GM19025 (cell line): ENCODE measurements around the gene TBC1D1.
"Not testable (repeated sequence)": the region's sequence is repeated elsewhere in the genome, so short reads cannot be mapped to it uniquely, and the experiment has no call there.

Experiments
- ATAC-seq: cut with Tn5 transposase; IDR thresholded peaks from one replicate; pipeline ENCODE4 v1.9.1; 2021; ENCODE audit warnings: mild to moderate bottlenecking, low read depth, moderate library complexity; ENCODE audit not compliant: unreplicated experiment

The TBC1D1 gene

DNA sequence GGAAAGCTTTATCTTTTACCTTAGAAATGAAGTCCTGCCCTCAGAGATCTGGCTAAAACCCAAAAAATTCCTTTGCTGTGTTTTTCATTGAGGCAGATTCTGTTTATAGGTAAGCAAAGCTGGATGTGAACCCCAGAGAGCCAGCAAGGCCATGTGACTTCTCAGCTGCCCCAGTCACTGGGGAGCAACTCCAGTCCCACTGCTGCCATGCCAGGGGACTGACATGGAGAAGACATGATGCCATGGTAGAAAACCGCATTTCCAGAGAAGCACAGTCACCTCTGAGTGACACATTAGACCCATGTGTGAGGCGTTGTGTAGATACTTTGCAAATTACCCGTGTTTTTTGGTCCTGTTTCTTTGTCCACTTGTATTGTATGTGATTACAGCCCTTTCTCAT, 114.8 kb downstream of the TBC1D1 start:
- no peak for ATAC-seq

DNA sequence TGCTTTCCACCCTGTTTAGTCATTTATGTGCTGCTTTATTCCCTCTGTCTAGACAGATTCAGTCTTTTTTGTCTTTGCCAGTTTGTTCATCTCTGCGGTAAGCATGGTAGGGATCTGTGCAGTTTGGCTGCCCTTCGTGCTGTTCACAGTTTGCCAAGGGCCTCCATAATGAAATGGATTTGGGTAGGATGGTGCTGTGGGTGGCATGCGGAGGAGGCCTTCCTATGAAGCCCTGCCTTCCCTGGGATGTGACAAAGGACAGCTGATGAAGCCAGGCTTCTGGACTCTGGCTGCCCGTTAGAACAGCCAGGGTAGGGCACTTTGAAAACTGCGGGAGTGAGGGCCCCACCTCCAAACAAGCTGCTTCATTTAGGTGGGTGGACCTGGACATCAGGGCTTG, 116.8 kb downstream of the TBC1D1 start:
- ATAC-seq, result no peak

DNA sequence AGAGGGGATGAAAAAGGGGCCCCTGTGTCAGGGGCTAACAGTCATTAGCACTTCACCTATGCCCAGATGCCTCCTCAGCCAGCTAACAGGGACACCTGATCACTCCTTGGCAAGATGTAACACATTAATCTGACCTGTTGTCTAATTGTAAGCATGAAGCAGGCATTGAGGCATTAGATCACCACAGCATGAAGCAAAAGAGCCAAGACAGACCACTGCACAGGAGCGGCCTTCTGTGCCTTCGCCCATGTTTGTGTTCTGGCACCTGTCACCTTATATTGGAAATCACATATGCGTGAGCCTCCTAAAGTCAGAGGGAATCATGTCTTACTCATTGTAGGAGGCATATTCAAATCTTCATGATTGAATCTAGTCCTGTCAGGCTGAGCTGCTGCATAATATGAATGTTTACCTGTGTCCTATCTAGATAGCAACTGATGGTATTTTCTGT, 117.7 kb downstream of the TBC1D1 start:
- no peak for ATAC-seq

GRCh38 chr4:38009421-38009820, 118.5 kb downstream of the TBC1D1 start:
- ATAC-seq, result no peak

- no peak for ATAC-seq
Observed at GRCh38 chr4:38009949-38010348, 119.1 kb downstream of the TBC1D1 start.

- no peak for ATAC-seq
Observed at GRCh38 chr4:38011511-38012162, 120.8 kb downstream of the TBC1D1 start.

DNA sequence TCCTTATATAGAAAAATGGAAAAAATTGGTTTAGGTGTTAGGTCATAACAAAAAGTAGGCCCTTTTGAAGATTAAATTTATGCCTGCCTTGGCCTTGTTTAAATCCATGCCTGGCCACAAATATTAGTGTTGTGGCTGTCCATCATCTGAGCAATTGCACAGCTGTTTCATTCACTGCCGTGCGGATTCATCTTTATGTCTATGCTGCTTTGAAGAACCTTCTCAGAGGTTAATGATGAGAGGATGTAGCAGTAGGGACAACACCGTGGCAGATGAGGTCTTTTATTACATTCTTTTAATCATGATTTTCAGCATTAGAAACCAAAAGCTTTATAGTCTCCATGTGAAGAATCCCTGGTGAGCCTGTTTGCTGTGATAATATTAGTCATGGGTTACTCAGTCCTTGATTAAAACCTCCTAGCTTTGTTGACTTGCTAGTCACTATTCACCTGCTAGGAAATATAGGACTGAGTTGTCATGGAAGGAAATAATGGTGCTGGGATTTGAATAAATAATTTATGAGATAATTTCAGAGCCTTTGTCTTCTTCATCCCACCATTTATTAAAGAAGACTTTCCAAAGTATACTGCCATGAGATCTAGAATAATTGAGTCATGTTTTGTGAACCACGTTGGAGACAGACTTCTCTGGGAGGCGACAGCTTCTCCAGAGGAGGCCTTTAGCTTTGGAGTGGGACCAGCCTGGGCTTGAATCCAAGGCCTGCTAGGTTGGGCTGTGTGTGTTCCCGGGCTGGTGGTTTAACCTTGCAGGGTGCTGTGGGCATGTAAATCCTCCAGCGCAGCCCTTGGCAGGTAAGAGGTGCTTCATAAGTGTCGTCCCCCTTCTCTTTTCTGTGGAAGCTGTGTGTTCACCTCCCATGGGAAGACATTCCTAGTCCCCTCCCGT, 122.8 kb downstream of the TBC1D1 start:
- no peak for ATAC-seq

DNA sequence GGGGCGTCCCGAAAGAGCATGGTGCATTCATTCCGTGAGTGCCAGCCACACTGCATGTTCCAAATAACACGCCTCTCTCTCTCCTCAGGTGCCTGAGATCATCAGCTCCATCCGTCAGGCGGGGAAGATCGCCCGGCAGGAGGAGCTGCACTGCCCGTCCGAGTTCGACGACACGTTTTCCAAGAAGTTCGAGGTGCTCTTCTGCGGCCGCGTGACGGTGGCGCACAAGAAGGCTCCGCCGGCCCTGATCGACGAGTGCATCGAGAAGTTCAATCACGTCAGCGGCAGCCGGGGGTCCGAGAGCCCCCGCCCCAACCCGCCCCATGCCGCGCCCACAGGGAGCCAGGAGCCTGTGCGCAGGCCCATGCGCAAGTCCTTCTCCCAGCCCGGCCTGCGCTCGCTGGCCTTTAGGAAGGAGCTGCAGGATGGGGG, 123.6 kb downstream of the TBC1D1 start:
- no peak for ATAC-seq

DNA sequence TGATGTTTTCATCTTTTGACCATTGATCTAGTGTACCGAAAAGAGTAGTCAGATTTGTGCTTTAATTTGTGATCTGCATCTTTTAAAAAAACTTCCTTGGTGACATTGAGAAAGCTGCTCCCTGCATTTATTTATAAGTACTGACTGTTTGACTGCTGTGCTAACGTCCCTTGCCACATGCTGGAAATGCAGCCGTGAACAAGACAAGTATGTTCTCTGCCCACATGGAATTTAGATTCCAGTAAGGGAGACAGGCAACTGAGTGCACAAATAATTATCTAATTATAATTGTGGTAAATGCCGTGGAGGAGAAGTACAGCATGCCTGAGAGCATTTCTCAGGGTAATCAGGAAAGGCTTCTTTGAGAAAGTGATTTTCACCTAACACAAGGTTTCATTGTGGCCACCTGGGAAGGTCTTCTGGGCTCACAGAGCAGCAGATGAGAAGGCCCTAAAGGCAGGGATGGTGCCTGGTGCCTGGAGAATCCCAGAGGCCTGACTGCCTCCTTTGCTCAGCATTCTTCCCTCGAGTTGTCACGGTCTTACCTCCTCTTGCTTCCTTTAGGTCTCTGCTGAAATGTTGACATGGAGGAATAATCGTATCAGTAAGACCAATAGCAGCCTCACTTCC, 125.1 kb downstream of the TBC1D1 start:
- no peak for ATAC-seq

- no peak for ATAC-seq
Observed at GRCh38 chr4:38016698-38017097, 125.8 kb downstream of the TBC1D1 start.

DNA sequence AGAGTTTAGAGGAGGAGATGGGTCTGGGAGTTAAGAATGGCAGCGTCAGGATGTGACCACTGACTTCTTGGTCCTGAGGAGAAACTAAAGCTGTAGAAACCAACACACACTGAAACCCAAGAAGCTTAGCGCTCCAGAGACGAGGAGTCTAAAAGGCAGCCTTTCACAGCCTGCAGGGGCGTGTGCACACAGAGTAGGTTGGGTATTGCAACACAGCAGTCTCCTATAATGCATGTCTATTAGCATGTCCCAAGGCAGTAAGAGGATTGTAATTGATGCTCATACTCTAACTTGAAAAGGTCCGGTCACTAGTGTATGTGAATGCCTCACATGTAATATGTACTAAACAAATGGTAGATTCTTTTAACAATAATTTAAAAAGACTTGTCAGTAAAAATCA, 126.7 kb downstream of the TBC1D1 start:
- no peak for ATAC-seq

GRCh38 chr4:38020386-38020785, 129.5 kb downstream of the TBC1D1 start:
- ATAC-seq, result no peak

DNA sequence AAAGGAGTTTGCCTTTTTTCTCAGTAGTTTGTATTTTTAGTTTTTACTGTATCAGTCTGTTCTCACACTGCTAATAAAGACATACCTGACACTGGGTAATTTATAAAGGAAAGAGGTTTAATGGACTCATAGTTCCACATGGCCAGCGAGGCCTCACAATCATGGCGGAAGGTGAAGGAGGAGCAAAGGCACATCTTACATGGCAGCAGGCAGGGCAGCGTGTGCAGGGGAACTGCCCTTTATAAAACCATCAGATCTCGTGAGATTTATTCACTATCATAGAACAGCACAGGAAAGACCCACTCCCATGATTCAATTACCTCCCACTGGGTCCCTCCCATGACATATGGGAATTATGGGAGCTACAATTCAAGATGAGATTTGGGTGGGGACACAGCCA, 130.1 kb downstream of the TBC1D1 start:
- ATAC-seq, result not testable (repeated sequence)

- ATAC-seq, result no peak
Observed at GRCh38 chr4:38021751-38022150, 130.9 kb downstream of the TBC1D1 start.

DNA sequence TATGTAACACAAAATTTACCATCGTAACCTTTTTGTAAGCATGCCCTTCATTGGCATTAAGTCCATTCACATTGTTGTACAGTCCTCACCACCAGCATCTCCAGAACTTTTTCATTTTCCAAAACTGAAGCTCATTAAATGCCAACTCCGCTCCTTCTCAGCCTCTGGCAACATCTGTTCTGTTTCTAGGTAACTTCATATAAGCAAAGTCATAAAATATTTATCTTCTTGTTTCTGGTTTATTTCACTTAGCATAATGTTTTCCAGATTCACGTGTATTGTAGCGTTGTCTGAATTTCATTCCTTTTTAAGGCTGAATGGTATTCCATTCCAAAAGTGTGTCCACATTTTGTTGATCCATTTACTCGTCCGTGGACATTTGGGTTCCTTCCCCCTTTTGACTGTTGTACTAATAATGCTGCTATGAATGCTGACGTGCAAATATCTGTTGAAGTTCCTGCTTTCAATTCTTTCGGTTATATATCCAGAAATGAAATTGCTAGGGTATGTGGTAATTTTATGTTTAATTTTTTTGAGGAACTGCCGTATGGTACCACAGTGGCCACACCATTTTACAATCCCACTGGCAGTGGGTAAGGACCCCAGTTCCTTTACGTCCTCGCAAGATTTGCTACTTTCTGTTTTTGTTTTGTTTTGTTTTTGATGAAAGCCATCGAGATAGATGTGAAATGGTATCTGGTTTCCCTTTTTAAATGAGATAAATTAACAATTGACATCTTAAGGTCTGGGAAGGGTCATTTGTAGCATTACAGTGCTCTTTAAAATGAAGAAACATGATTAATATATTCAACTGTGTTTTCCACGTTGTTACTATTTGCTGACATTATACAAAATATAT, 132.7 kb downstream of the TBC1D1 start:
- ATAC-seq, result no peak

- ATAC-seq, result no peak
Observed at GRCh38 chr4:38024206-38024509, 133.3 kb downstream of the TBC1D1 start.

GRCh38 chr4:38025665-38026064, 134.8 kb downstream of the TBC1D1 start:
- no peak for ATAC-seq

DNA sequence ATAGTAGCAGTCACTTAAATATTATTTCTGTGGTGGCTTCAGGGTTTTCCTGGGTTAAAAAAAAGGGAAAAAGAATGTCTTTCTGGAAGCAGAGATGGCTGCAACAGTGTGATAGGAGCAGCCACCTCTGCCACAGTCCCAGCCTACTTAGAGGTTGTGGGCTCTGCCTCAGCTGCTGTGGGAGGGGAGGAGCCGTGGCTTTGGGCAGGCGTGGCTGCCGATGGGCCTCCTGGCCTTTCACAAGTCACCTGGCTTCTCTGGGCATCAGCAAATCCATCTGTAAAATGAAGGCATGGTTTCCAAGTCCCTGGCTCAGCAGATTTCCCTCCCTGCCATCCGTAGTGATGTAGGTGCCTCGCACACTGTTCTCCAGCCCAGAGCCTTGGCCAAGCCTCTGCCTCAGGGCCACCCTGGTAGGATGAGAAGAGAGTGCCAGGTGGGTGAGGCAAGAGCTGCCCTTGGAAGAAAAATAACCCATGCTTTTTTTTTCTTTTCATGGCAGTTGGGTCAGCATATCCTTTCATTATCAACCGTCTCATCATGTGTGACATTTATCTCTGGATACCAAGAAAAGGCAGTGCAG, 135.4 kb downstream of the TBC1D1 start:
- ATAC-seq, result no peak

DNA sequence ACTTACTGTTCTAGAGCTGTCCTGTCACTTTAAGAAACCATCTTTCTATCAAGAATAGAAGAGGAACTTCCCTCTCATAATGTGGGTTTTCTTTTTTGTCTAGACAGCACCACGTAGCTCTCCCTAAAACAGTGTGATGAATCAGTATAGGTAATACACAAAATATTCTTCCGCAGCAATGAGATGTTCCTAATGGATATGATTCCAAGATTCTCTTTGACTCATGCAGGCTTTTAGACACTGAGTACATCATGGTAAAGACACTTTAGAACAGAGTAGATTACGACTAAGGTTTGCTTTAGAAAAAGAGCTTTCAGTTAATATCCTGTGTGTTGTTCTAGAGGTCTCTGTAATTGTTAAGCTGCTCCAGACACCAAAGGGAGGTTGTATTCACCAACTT, 139.1 kb downstream of the TBC1D1 start:
- ATAC-seq, result no peak
